NAMALWA (cell line): ENCODE results near the gene TMEM39B.
A peak's percentile ranks its signal among the peaks of the same experiment; 100 is the strongest.
"Not testable (repeated sequence)": the region's sequence is repeated elsewhere in the genome, so short reads cannot be mapped to it uniquely, and the experiment has no call there.

Experiments
- DNase-seq: peaks from one replicate; pipeline ENCODE4 v3.0.0-alpha.2; 2015; ENCODE audit warnings: low spot score

The TMEM39B gene

DNA sequence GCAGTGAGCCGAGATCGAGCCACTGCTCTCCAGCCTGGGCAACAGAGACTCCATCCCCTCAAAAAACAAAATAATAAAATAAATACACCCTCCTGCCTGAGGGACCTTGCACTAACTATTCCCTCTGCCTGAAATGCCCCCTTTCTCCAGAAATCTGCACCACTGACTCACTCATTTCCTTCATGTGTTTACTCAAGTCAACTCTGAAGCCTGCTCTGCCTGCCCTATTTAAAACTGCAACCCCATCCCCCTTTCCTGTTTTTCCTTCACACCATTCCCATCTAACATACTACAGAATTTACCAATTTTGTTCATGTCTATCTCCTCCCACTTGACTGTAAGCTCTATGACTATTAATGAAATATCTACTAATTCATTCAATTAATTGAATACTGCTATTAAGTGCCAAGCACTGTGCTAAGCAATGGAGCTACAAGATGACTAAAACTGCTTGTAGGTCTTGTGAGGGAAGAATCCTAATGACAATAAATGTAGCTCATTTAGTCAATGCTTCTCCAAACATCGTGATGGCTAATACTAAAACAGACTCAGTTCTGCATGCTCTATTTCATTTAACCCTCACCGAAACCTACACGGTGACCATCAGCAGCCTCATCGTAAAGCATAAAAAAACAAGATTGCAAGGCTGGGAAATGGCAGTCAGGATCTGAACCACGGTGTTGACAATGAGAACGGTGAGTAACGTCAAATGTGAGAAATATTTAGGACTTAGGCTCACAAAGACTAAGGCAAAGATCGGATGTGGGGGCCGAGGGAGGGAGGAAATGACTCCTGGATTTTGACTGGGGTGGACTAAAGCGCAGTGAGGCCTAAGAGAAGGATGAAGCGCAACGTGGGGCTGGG, 749 bp upstream of the TMEM39B start:
- DNase-seq = peak; percentile 62

- DNase-seq = peak; percentile 96
Measured at GRCh38 chr1:32073299-32074229, 825 bp downstream of the TMEM39B start.

DNA sequence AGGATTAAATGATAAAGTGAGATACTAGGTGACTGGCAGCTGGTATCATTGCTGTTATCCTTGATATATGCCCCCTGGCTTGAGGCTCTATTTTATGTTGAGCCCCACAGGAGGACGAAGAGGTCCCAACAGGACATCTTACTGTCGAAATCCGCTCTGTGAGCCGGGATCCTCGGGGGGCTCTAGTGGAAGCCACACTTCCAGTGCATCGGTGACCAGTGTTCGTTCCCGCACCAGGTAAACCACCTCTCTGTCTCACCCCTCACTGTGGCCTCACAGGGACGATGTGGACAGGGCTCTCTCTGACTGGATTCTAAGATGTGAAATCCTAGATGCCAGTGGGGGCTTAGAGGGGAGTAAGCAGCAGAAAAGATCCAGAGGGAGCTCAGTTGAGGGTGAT, 2.1 kb downstream of the TMEM39B start:
- DNase-seq = no peak

DNA sequence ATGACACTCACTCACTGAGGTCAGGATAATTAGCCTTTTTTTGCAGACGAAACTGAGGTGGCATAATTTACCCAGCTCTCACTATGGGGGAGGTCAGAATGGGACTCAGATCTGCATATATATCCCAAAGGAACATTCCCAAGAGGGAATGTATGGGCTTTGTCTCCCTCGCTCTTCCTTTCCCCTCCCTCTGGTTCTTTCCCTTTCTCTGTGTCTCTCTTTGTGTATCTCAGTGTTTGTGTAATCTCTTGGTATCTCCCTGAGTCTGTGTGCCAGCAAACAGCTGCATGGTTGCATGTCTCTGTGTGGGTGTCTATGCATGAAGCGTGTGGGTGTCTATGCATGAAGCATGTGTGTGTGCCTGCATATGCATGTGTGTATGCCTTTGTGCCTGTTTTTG, 4.7 kb downstream of the TMEM39B start:
- DNase-seq = no peak

- DNase-seq = no peak
Measured at GRCh38 chr1:32082022-32082421, 9.3 kb downstream of the TMEM39B start.

- DNase-seq = not testable (repeated sequence)
Measured at GRCh38 chr1:32086381-32086780, 13.6 kb downstream of the TMEM39B start.

DNA sequence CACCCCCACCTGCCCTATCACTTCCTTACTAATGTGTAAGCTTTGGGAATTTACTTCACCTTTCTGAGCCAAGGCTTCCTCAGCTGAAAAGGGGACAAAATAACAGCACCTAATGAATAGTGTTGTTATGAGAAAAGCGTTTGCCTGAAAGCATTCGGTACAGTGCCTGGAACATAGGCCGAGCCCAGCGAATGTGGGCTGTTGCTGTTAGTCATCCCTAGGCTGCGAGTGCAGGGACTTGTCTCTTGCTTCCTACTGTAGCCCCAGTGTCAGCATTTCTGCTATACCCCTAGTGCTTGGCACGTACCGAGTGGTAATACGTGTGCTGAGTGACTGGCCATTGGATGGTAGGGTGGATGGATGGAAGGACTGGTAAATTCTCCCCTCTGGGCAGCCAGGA, 18.4 kb downstream of the TMEM39B start:
- no peak for DNase-seq

DNA sequence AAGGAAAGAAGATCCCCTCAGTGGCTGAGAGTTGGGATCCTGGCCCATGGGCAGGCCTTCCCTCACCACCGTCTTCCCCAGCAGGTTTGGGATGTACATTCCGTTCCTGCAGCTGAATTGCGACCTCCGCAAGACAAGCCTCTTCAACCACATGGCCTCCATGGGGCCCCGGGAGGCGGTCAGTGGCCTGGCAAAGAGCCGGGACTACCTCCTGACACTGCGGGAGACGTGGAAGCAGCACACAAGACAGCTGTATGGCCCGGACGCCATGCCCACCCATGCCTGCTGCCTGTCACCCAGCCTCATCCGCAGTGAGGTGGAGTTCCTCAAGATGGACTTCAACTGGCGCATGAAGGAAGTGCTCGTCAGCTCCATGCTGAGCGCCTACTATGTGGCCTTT, 18.9 kb downstream of the TMEM39B start:
- DNase-seq = no peak

DNA sequence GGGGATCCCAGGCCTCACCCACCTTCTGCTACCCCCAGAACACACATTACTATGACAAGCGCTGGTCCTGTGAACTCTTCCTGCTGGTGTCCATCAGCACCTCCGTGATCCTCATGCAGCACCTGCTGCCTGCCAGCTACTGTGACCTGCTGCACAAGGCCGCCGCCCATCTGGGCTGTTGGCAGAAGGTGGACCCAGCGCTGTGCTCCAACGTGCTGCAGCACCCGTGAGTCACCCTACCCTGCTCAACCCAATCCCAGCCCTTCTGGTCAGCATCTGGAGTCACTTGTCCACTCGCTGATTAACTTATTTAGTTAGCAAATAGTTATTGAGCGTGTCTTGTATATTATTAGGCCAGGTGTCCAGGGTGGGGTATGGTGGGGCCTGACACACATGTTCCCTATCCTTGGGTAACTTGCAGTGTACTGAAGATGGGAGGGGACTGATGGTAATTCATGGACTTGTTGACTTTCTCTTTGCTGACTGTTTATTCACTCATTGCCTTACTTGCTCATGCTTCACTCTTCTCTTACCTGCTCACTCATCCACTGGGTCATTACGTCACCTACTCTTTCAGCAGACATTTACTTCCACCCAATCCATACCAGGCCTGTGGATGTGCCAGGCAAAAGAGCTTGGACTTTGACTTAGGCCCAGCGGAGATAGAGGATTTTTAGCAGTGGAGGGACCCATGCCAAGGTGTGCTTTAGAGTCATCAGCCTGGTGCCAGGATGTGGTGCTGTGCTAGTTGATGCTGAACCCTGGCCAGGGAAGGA, 22.2 kb downstream of the TMEM39B start:
- no peak for DNase-seq

- no peak for DNase-seq
Measured at GRCh38 chr1:32099426-32099825, 26.7 kb downstream of the TMEM39B start.

DNA sequence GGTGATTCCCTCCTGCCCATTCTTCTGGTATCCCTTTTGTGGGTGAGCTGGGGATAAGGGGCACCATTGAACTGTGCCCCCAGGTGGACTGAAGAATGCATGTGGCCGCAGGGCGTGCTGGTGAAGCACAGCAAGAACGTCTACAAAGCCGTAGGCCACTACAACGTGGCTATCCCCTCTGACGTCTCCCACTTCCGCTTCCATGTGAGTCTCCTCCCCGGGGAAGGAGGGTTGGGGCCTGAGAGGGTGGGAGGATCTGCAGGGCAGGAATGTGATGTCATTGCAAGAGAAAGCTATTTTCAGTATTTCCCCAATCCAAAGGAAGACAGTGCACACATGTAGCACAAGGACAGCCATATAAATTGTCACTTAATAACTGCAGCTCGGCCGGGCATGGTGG, 27.6 kb downstream of the TMEM39B start:
- no peak for DNase-seq

DNA sequence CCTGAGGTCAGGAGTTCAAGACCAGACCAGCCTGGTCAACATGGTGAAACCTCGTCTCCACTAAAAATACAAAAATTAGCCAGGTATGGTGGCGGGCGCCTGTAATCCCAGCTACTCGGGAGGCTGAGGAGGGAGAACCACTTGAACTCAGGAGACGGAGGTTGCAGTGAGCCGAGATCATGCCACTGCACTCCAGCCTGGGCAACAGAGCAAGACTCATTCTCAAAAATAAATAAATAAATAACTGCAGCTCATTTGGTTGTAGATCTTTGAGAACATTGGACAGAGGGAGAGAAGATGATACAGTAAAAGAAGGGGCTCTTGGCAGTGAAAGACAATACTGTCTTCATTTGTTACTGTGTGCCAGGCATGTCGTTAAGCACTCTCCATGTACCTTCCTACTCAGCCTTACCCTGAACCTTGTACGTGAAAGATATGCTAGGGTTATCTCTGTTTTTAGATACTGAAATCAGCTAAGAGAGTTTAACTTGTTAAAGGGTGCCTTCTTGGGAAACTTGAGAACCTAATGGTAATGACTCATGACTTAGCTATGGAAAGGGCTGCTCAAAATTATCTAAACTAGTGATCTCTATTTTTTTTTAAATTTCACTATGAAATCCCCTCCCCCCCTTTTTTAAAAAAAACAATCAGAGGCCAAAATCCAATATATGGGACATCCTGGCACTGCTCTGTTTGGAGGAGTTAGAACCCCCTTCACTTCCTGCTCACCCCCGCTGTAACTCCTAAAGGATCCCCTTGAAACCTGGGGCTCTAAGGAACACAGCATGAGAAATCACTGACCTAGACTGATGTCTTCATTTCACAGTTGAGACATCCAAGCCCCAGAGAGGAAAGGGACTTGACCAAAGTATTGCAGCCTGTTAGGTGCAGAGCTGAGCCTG, 28.3 kb downstream of the TMEM39B start:
- no peak for DNase-seq

- no peak for DNase-seq
Measured at GRCh38 chr1:32104127-32104526, 31.4 kb downstream of the TMEM39B start.

- no peak for DNase-seq
Measured at GRCh38 chr1:32105338-32105737, 32.6 kb downstream of the TMEM39B start.

GRCh38 chr1:32106663-32107275, 34.0 kb downstream of the TMEM39B start:
- no peak for DNase-seq

DNA sequence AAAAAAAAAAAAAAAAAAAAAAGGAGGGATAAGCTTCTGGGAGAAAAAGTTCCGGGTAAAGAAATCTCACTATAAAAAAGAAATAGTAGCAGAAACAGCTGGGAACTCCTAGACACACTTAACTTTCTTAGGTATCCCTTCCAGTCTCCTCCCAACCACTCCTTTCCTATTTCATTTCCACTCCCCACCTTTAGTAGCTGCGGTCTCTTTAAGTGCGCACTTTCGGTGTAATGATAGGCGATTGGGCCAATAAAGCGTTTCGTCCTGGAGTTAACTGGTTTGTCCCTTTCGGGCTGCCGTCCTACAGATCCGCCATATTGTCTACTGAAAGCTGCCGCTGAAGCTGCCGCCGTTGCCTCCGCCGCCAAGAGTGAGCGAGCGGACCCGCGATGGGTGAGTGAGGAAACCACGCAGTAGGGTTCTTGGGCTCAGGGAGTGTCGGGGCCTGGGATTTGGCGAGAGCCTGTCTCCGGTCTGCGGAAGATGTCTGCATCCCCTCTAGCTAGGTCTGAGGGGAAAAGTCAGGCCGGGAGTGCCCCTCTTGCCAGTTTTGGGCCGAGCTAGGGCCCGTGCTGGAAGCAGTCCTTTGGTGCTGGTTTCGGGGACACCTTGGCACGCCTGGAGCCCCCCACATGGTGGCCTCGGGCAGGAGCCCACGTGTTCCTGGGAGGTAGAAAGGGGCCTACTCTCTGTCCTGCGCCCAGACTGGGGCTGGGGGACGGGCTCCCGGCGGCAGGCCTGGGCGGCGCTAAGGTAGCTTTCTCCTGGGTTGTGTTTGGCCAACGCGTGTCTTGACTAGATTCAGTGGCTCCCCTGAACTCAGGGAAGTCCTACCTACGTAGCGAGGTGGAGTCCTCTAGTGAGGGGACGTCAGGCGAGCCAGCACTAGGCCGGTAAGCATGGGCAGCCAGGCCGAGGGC, 35.3 kb downstream of the TMEM39B start, which contains the start of gene KPNA6:
KPNA6 (plus strand) TSS at position 315 of the 920 bp plus-strand sequence; CDS start at position 390, 75 bp downstream.
- peak; percentile 95 for DNase-seq

- DNase-seq = peak; percentile 29
Measured at GRCh38 chr1:32111040-32111623, 38.4 kb downstream of the TMEM39B start.

DNA sequence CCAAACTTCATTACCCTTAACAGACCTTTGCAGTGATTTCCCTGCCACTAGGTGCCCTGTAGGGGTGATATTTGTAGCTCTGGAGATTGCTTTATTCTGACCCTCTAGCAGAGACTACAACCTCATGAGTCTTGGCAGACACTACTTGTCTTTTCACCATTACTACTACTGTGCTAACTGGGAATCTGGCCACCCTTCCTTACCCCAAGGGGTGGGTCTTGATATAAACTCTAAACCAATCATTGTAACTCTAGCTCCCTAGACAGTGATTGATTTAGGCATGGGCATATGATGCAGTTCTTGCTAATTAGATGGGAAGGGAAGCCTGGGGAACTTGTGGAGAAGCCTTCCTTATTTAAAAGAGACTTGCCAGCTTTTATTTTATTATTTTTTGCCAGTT, 39.0 kb downstream of the TMEM39B start:
- DNase-seq = no peak

- no peak for DNase-seq
Measured at GRCh38 chr1:32112806-32113375, 40.2 kb downstream of the TMEM39B start.
